ENCODE measurements around the gene PNMA5.
"Not testable (repeated sequence)": the region's sequence is repeated elsewhere in the genome, so short reads cannot be mapped to it uniquely, and the experiment has no call there.

The PNMA5 gene

GRCh38 chrX:152993933-152994332 is at the start of gene PNMA5:
TSS of gene PNMA5 (minus strand) at chrX:152994116. CDS start at chrX:152991598, 2,518 bp downstream.
- DNase-seq (ENCODE audit: low read depth in 2 of 2), result no peak

GRCh38 chrX:153032397-153033118 is 38.6 kb upstream of the PNMA5 start:
- peak; percentile 57 to 58 for DNase-seq (ENCODE audit: low read depth in 2 of 2)

- DNase-seq (ENCODE audit: low read depth in 2 of 2), result no peak
These were observed 36.9 kb upstream of the PNMA5 start for GRCh38 chrX:153030801-153031200.

GRCh38 chrX:153029875-153030274 is 36.0 kb upstream of the PNMA5 start:
- no peak for DNase-seq (ENCODE audit: low read depth in 2 of 2)

GRCh38 chrX:153029162-153029561 is 35.2 kb upstream of the PNMA5 start:
- no peak for DNase-seq (ENCODE audit: low read depth in 2 of 2)

- DNase-seq (ENCODE audit: low read depth in 2 of 2), result not testable (repeated sequence)
These were observed 34.6 kb upstream of the PNMA5 start for GRCh38 chrX:153028487-153028886.

- not testable (repeated sequence) for DNase-seq (ENCODE audit: low read depth in 2 of 2)
These were observed 32.6 kb upstream of the PNMA5 start for GRCh38 chrX:153026501-153026900.

GRCh38 chrX:153019166-153019565 is 25.2 kb upstream of the PNMA5 start:
- DNase-seq (ENCODE audit: low read depth in 2 of 2), result no peak

- DNase-seq (ENCODE audit: low read depth in 2 of 2), result not testable (repeated sequence)
These were observed 23.3 kb upstream of the PNMA5 start for GRCh38 chrX:153017174-153017573.

GRCh38 chrX:153004780-153005179 is 10.9 kb upstream of the PNMA5 start:
- DNase-seq (ENCODE audit: low read depth in 2 of 2), result no peak

- no peak for DNase-seq (ENCODE audit: low read depth in 2 of 2)
These were observed 10.1 kb upstream of the PNMA5 start for GRCh38 chrX:153003981-153004380.

- not testable (repeated sequence) for DNase-seq (ENCODE audit: low read depth in 2 of 2)
These were observed 8.3 kb upstream of the PNMA5 start for GRCh38 chrX:153002182-153002581.

- DNase-seq (ENCODE audit: low read depth in 2 of 2), result no peak
These were observed 3.4 kb upstream of the PNMA5 start for GRCh38 chrX:152997337-152997736.

- no peak for DNase-seq (ENCODE audit: low read depth in 2 of 2)
These were observed 1.8 kb downstream of the PNMA5 start for GRCh38 chrX:152992115-152992514.

GRCh38 chrX:152991123-152991522 is 2.8 kb downstream of the PNMA5 start:
- no peak for DNase-seq (ENCODE audit: low read depth in 2 of 2)

- DNase-seq (ENCODE audit: low read depth in 2 of 2), result no peak
These were observed 4.6 kb downstream of the PNMA5 start for GRCh38 chrX:152989292-152989658.

GRCh38 chrX:152988536-152989291 is 5.2 kb downstream of the PNMA5 start:
- no peak for DNase-seq (ENCODE audit: low read depth in 2 of 2)

GRCh38 chrX:152987801-152988200 is 6.1 kb downstream of the PNMA5 start:
- no peak for DNase-seq (ENCODE audit: low read depth in 2 of 2)

GRCh38 chrX:152987156-152987555 is 6.8 kb downstream of the PNMA5 start:
- DNase-seq (ENCODE audit: low read depth in 2 of 2), result not testable (repeated sequence)

- not testable (repeated sequence) for DNase-seq (ENCODE audit: low read depth in 2 of 2)
These were observed 8.5 kb downstream of the PNMA5 start for GRCh38 chrX:152985383-152985782.

GRCh38 chrX:152968193-152968592 is 25.7 kb downstream of the PNMA5 start:
- DNase-seq (ENCODE audit: low read depth in 2 of 2), result no peak

GRCh38 chrX:152960115-152960514 is 33.8 kb downstream of the PNMA5 start:
- no peak for DNase-seq (ENCODE audit: low read depth in 2 of 2)

GRCh38 chrX:152959626-152960025 is 34.3 kb downstream of the PNMA5 start:
- no peak for DNase-seq (ENCODE audit: low read depth in 2 of 2)
